Measurements from ENCODE around the gene ATP13A3.

Gene ATP13A3

DNA sequence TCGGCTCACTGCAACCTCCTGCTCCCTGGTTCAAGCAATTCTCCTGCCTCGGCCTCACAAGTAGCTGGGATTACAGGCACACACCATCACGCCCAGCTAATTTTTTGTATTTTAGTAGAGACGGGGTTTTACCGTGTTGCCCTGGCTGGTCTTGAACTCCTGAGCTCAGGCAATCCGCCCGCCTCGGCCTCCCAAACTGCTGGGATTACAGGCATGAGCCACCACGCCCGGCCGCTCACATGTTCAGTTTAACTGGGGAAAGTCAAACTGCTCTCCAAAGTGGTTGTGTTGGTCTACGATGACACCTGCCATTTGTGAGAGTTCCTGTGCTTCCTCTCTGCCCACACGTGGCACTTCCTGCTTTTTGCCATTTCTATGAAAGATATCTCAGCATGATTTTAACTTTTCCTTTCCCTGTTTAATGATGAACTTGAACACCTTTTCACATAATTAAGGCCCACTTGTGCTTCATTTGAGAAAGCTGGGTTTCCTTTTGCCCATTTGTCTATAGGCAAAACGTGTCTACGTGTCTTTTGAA lies 86.9 kb downstream of the ATP13A3 start:
- Histone ChIP-seq H3K27me3 (peaks cover 53% of the 10 kb centered on the region), H3K4me1 (ENCODE audit: control insufficient read depth in 1 of 2, insufficient read depth in 1 of 2, low read depth in 1 of 2, low read length in 1 of 2) (peaks cover 20% of the 10 kb centered on the region in 2 experiments), H3K36me3 (no peaks in the 10 kb centered on the region), H3K9me3 (no peaks in the 10 kb centered on the region), H3K4me3 (ENCODE audit: low read depth in 1 of 2, low read length in 1 of 2) (no peak overlapping the region), H3K27ac (no peak overlapping the region)
- TF ChIP-seq, protein P1, sequence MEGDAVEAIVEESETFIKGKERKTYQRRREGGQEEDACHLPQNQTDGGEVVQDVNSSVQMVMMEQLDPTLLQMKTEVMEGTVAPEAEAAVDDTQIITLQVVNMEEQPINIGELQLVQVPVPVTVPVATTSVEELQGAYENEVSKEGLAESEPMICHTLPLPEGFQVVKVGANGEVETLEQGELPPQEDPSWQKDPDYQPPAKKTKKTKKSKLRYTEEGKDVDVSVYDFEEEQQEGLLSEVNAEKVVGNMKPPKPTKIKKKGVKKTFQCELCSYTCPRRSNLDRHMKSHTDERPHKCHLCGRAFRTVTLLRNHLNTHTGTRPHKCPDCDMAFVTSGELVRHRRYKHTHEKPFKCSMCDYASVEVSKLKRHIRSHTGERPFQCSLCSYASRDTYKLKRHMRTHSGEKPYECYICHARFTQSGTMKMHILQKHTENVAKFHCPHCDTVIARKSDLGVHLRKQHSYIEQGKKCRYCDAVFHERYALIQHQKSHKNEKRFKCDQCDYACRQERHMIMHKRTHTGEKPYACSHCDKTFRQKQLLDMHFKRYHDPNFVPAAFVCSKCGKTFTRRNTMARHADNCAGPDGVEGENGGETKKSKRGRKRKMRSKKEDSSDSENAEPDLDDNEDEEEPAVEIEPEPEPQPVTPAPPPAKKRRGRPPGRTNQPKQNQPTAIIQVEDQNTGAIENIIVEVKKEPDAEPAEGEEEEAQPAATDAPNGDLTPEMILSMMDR (IDR thresholded peaks at IDR 0.05), result no peak

DNA sequence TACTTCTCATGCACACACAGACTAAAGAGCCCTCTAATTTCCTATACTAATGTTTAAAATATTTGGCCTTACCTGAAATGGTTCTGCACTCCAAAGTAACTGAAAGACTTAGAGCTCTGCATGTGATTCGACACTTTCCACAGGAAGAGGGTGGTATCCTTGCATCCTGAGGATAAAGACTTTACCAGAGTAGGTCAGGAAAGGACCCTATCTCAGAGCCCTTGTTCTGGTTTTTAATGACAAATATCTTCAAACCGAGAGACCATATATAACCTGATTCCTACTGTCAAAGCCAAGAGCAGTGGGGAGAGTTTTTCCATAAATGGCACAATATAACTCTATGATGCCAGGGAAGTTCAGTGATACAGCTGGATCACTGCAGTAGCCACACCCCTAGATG lies 87.6 kb downstream of the ATP13A3 start, which contains the start of gene GP5:
GP5 (minus strand) TSS at position 101 of the 400 bp plus-strand sequence. CDS start 984 bp downstream, outside the sequence.
- Histone ChIP-seq H3K9me3 (no peaks in the 10 kb centered on the region), H3K36me3 (no peaks in the 10 kb centered on the region), H3K27me3 (peaks cover 61% of the 10 kb centered on the region), H3K27ac (no peak within 1 kb of the TSS), H3K4me3 (ENCODE audit: low read depth in 1 of 2, low read length in 1 of 2) (no peak within 1 kb of the TSS), H3K4me1 (ENCODE audit: control insufficient read depth in 1 of 2, insufficient read depth in 1 of 2, low read depth in 1 of 2, low read length in 1 of 2) (peaks cover 20% of the 10 kb centered on the region in 2 experiments)
- TF ChIP-seq, protein P1 (IDR thresholded peaks at IDR 0.05), result no peak

DNA sequence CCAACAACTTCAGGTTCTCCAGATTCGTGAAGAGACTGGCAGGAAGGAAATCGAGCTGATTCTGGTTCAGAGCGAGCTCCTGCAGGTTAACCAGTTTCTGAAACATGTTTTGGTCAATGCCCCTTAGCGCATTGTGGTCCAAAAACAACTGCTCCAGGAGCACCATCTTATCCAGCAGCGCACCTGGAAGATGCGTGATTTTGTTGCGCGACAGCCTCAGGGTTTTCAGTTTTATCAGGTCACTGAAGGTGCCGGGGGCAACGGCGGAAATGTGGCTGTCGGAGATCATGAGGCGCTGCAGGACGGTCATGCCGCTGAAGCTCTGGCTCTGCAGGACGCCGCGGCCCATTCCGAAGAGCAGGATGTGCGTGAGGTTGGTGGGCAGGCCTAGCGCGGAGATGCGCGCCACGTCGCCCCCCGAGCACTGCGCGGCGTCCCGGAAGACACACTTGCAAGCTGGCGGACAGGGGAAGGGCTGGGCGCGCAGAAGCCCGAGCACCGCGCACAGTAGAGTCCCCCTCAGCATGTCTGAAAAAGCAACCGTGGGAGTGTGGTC lies 89.0 kb downstream of the ATP13A3 start:
- peaks cover 20% of the 10 kb centered on the region in 2 experiments for H3K4me1 ChIP-seq (ENCODE audit: control insufficient read depth in 1 of 2, insufficient read depth in 1 of 2, low read depth in 1 of 2, low read length in 1 of 2)
- no peak overlapping the region for H3K27ac ChIP-seq
- H3K36me3 ChIP-seq, result no peaks in the 10 kb centered on the region
- TF ChIP-seq, protein P1 (IDR thresholded peaks at IDR 0.05), result no peak
- H3K4me3 ChIP-seq (ENCODE audit: low read depth in 1 of 2, low read length in 1 of 2), result no peak overlapping the region
- H3K27me3 ChIP-seq, result peaks cover 75% of the 10 kb centered on the region
- H3K9me3 ChIP-seq, result no peaks in the 10 kb centered on the region

DNA sequence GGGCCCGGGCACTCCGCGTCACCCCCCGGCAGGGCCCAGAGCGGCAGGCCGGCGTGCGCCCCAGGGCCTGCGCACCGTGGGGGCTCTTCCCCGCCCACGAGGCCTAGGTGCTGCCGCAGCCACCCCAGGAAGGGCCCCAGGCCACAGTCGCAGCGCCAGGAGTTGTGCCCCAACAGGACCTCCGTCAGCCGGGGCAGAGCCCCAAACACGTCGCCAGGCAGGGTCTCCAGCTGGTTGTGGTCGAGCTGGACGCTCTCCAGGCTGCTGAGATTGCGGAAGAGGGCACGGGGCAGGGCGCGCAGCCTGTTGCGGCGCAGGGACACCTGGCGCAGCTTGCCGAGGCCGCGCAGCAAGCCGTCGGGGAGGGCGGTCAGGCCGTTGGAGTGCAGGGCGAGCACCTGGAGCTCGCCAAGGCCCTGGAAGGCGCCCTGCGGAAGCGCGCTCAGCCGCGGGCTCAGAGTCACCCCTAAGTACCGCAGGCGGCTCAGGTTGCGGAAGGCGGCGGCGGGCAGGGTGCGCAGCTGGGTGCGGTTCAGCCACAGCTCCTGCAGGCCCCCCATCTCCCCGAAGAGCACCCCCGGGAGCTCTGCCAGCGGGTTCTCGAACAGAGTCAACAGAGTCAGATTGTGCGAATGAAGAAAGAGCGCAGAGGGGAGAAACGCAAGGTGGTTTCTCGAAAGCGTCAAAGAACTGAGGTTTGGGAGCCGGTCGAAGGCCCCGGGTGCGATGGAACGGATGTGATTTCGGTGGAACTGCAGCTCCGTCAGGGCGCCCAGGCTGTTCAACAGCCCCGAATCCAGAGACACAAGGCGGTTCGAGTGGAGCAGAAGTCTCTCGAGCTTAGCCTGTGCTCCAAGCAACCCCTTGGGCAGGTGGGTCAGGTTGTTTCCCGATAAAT lies 89.7 kb downstream of the ATP13A3 start:
- Histone ChIP-seq H3K4me3 (ENCODE audit: low read depth in 1 of 2, low read length in 1 of 2) (peak overlapping the region in 1 of 2 experiments; percentile 10), H3K4me1 (ENCODE audit: control insufficient read depth in 1 of 2, insufficient read depth in 1 of 2, low read depth in 1 of 2, low read length in 1 of 2) (peaks cover 20% of the 10 kb centered on the region in 2 experiments), H3K27ac (no peak overlapping the region), H3K27me3 (peaks cover 82% of the 10 kb centered on the region), H3K36me3 (no peaks in the 10 kb centered on the region), H3K9me3 (no peaks in the 10 kb centered on the region)
- TF ChIP-seq, protein P1 (IDR thresholded peaks at IDR 0.05), result no peak

DNA sequence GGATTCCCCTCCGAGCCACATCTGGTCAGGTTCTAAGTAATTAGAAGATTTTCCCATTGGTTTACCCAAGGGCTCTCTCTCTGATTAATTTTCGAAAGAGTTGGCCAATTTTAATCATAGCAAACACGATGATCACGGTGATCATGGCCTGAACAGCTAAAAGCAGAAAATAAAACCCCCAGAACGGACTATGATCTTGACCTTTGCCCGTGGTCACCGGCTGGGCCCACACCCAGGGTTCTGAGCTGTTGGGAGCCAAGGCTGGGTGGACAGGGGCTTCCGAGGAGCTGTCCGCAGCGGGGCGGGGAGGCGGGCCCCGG lies 90.3 kb downstream of the ATP13A3 start:
- H3K27ac ChIP-seq, result no peak overlapping the region

More for the DNA sequence above, 90.3 kb downstream of the ATP13A3 start:
- TF ChIP-seq, protein P1 (IDR thresholded peaks at IDR 0.05), result no peak
- Histone ChIP-seq H3K4me3 (ENCODE audit: low read depth in 1 of 2, low read length in 1 of 2) (no peak overlapping the region), H3K9me3 (no peaks in the 10 kb centered on the region), H3K36me3 (no peaks in the 10 kb centered on the region), H3K27me3 (peaks cover 88% of the 10 kb centered on the region), H3K4me1 (ENCODE audit: control insufficient read depth in 1 of 2, insufficient read depth in 1 of 2, low read depth in 1 of 2, low read length in 1 of 2) (peaks cover 20% of the 10 kb centered on the region in 2 experiments)
